ENCODE data around the gene CHST3. TPM values are rescaled to one million over a fixed set of nuclear protein-coding genes. Genes with fewer than 3 reads are reported as not detected.
"Not testable (repeated sequence)": the region's sequence is repeated elsewhere in the genome, so short reads cannot be mapped to it uniquely, and the experiment has no call there.

Gene CHST3
- polyA plus RNA-seq, 3 donors, result 16.3 to 18.8 (median 17.9) TPM

GRCh38 chr10:71940752-71941151 is 23.4 kb upstream of the CHST3 start:
- no peak for DNase-seq

GRCh38 chr10:71941318-71941717 is 22.9 kb upstream of the CHST3 start:
- no peak for DNase-seq

- DNase-seq, result no peak
Observed at GRCh38 chr10:71945819-71946474, 18.2 kb upstream of the CHST3 start.

GRCh38 chr10:71946700-71947099 is 17.5 kb upstream of the CHST3 start:
- no peak for DNase-seq

- DNase-seq, result no peak
Observed at GRCh38 chr10:71948496-71949067, 15.6 kb upstream of the CHST3 start.

GRCh38 chr10:71950683-71951082 is 13.5 kb upstream of the CHST3 start:
- no peak for DNase-seq

- no peak for DNase-seq
Observed at GRCh38 chr10:71952745-71953144, 11.4 kb upstream of the CHST3 start.

- DNase-seq, result no peak
Observed at GRCh38 chr10:71957546-71958275, 6.5 kb upstream of the CHST3 start.

- DNase-seq, result no peak
Observed at GRCh38 chr10:71959526-71959925, 4.7 kb upstream of the CHST3 start.

GRCh38 chr10:71961831-71962230 is 2.4 kb upstream of the CHST3 start:
- DNase-seq, result no peak

GRCh38 chr10:71962901-71963300 is 1.3 kb upstream of the CHST3 start:
- no peak for DNase-seq

- DNase-seq, result no peak
Observed at GRCh38 chr10:71963351-71964097, 671 bp upstream of the CHST3 start.

GRCh38 chr10:71964743-71965515 is 734 bp downstream of the CHST3 start:
- DNase-seq, result peak; percentile 43

GRCh38 chr10:71965623-71966022 is 1.4 kb downstream of the CHST3 start:
- DNase-seq, result no peak

- no peak for DNase-seq
Observed at GRCh38 chr10:71966046-71967004, 2.1 kb downstream of the CHST3 start.

- not testable (repeated sequence) for DNase-seq
Observed at GRCh38 chr10:71967958-71968357, 3.8 kb downstream of the CHST3 start.

GRCh38 chr10:71968553-71969474 is 4.6 kb downstream of the CHST3 start:
- DNase-seq, result no peak

- no peak for DNase-seq
Observed at GRCh38 chr10:71969929-71970328, 5.7 kb downstream of the CHST3 start.

GRCh38 chr10:71970331-71970730 is 6.1 kb downstream of the CHST3 start:
- DNase-seq, result no peak
